Adrenal gland (tissue), 12 donors: ENCODE results near the gene CMPK2. TPM values are rescaled to one million over a fixed set of nuclear protein-coding genes. Genes with fewer than 3 reads are reported as not detected.

Source experiments
- DNase-seq, 7 donors: peaks; one replicate each; pipeline ENCODE4 v3.0.0-alpha.2; 2019 to 2020
- H3K27ac ChIP-seq, 5 donors: fragments of 200-600 bp; sonication (generic) in 4 of 5; 1 replicate in 3 of 5; 2 replicates in 2 of 5; pipeline versions ENCODE4 v1.5.1 to v1.8.0; 2016 to 2020; ENCODE audit warnings: mild to moderate bottlenecking in 1 of 5
- H3K27me3 ChIP-seq: fragments of 200-600 bp; 2 replicates; pipeline ENCODE4 v1.8.0; 2021
- H3K36me3 ChIP-seq, 2 donors: fragments of 200-600 bp; replicated peaks in 1 of 2; 1 replicate in 1 of 2; 2 replicates in 1 of 2; pipeline versions ENCODE4 v1.5.1 to v1.8.0; 2018 to 2022
- H3K4me1 ChIP-seq, 2 donors: fragments of 200-600 bp; replicated peaks in 1 of 2; 1 replicate in 1 of 2; 2 replicates in 1 of 2; pipeline versions ENCODE4 v1.5.1 to v1.8.0; 2018 to 2021
- H3K4me3 ChIP-seq, 4 donors: fragments of 200-600 bp; sonication (generic) in 3 of 4; one replicate each; pipeline ENCODE4 v1.5.1; 2016 to 2018
- H3K9me3 ChIP-seq, 3 donors: fragments of 200-600 bp; sonication (generic) in 1 of 3; replicated peaks in 1 of 3; 1 replicate in 2 of 3; 2 replicates in 1 of 3; pipeline versions ENCODE4 v1.5.1 to v1.8.0; 2016 to 2021
- CTCF ChIP-seq, 6 experiments: fragments of 450-650 bp in 4 of 6; fragments of 200-600 bp in 2 of 6; sonication (generic) in 1 of 6; IDR thresholded peaks; 1 replicate in 5 of 6; 2 replicates in 1 of 6; pipeline versions ENCODE4 v1.5.1 to v1.8.0; 2016 to 2021; ENCODE audit warnings: antibody characterized with exemption in 6 of 6, mild to moderate bottlenecking in 2 of 6, moderate library complexity in 1 of 6
- POLR2A ChIP-seq, 2 donors: fragments of 450-650 bp; IDR thresholded peaks; one replicate each; pipeline ENCODE4 v1.6.1; 2017; ENCODE audit warnings: antibody characterized with exemption in 2 of 2, mild to moderate bottlenecking in 2 of 2, moderate library complexity in 1 of 2
- WGBS, 4 donors: extraction: QIAGEN DNeasy Blood & Tissue Kit in 2 of 4; methylation state at CpG; one replicate each; pipeline versions ENCODE4 v1.1.5 to v1.1.7; 2013 to 2017; 5-methylcytosine and 5-hydroxymethylcytosine counted together
- intact Hi-C, 2 donors: fragments of 100-400 bp; cut with DNase I; formaldehyde crosslinking; loops; one replicate each; pipeline versions ENCODE4 v1.14.1 to v1.15.0; 2022 to 2023
- polyA plus RNA-seq, 3 donors: library from polyadenylated mRNA; stranded (reverse); fragments of 200-250 nt in 2 of 3; fragments of 350-450 nt in 1 of 3; fragmentation: Illumina TruSeq in 1 of 3; extraction: RNeasy Lipid Tissue Mini Kit (QIAGEN cat#74804) in 1 of 3; gene quantifications; one replicate each; pipeline ENCODE4 v1.2.3, GENCODE V29; 2013 to 2014
- total RNA-seq, 9 donors: library from RNA; depleted of rRNA in 4 of 9; stranded (reverse); fragments of >200 nt in 4 of 9; fragments of 120-200 nt in 1 of 9; fragmentation: NEBNext Ultra II Directional in 1 of 9; extraction: Animal tissue kit (Norgen Biotek cat#: 25700) in 1 of 9; gene quantifications; one replicate each; pipeline versions ENCODE4 v1.1.0 to v1.2.4, GENCODE V29; 2013 to 2023
- donor health status: healthy with polysubstance abuse.
- donor health status: Bipolar disorder and iron deficiency.
- donor health status: DM: yes; HTN: yes; CAD: no.
- donor health status: DM: no; HTN: no; CAD: no.
- donor health status: DM: no; HTN: no; CAD: no.
- donor health status: DM: yes; HTN: yes; CAD: no.

Gene CMPK2
- total and polyA plus RNA-seq, 12 donors: 2.4 to 18.8 (median 6.2) TPM

GRCh38 chr2:6835467-6835866, 30.2 kb downstream of the CMPK2 start:
- no peak for DNase-seq
- Histone ChIP-seq H3K36me3 (no peaks in the 10 kb centered on the region), H3K4me1 (no peaks in the 10 kb centered on the region), H3K27ac (no peak overlapping the region), H3K4me3 (no peak overlapping the region), H3K27me3 (no peaks in the 10 kb centered on the region), H3K9me3 (no peaks in the 10 kb centered on the region)
- intact Hi-C loops: no loop called here
- TF ChIP-seq CTCF (IDR thresholded peaks at IDR 0.05): no peak
- TF ChIP-seq POLR2A (IDR thresholded peaks at IDR 0.05): no peak

GRCh38 chr2:6834163-6834562, 31.5 kb downstream of the CMPK2 start:
- intact Hi-C loops: no loop called here
- H3K36me3 ChIP-seq: no peaks in the 10 kb centered on the region
- TF ChIP-seq CTCF (IDR thresholded peaks at IDR 0.05) (no peak), POLR2A (IDR thresholded peaks at IDR 0.05) (no peak)

GRCh38 chr2:6833300-6833604, 32.5 kb downstream of the CMPK2 start:
- no peak for DNase-seq
- no peak overlapping the region for H3K4me3 ChIP-seq
- WGBS, 4 donors: 76 to 94% (median 84%) methylated on average over 2 of the region's 2 CpGs
- H3K27me3 ChIP-seq: no peaks in the 10 kb centered on the region
- intact Hi-C loops: no loop called here
- no peaks in the 10 kb centered on the region for H3K36me3 ChIP-seq
- TF ChIP-seq CTCF (IDR thresholded peaks at IDR 0.05) (no peak), POLR2A (IDR thresholded peaks at IDR 0.05) (no peak)
- no peaks in the 10 kb centered on the region for H3K4me1 ChIP-seq
- no peaks in the 10 kb centered on the region for H3K9me3 ChIP-seq
- no peak overlapping the region for H3K27ac ChIP-seq

More at GRCh38 chr2:6834163-6834562, 31.5 kb downstream of the CMPK2 start:
- Histone ChIP-seq H3K4me3 (no peak overlapping the region), H3K9me3 (no peaks in the 10 kb centered on the region), H3K4me1 (no peaks in the 10 kb centered on the region), H3K27ac (no peak overlapping the region), H3K27me3 (no peaks in the 10 kb centered on the region)
- no peak for DNase-seq

- intact Hi-C loops: no loop called here
- H3K27me3 ChIP-seq: no peaks in the 10 kb centered on the region
- H3K4me3 ChIP-seq: no peak overlapping the region
- no peaks in the 10 kb centered on the region for H3K36me3 ChIP-seq
- TF ChIP-seq CTCF (IDR thresholded peaks at IDR 0.05): no peak
- no peak for TF ChIP-seq POLR2A (IDR thresholded peaks at IDR 0.05)
- no peaks in the 10 kb centered on the region for H3K4me1 ChIP-seq
- H3K9me3 ChIP-seq: no peaks in the 10 kb centered on the region
- no peak for DNase-seq
- no peak overlapping the region for H3K27ac ChIP-seq
- 64 to 71% (median 66%) methylated on average over 2 of the region's 2 CpGs for WGBS, 4 donors
Measured at GRCh38 chr2:6832596-6833299, 33.0 kb downstream of the CMPK2 start.
